HCT116 (cell line): Measurements from ENCODE around the gene FOXF1. TPM values are rescaled to one million over a fixed set of nuclear protein-coding genes. Genes with fewer than 3 reads are reported as not detected.

ENCODE experiments used
- ATAC-seq: fragments of 200-7000 bp; cut with Tn5 transposase; 2 replicates; pipeline ENCODE4 v1.9.1; 2020; ENCODE audit warnings: mild to moderate bottlenecking, moderate library complexity
- BruUV-seq: library from RNA; stranded (reverse); fragments of 400-500 nt; replicated peaks from 2 replicates; lab custom pipeline; 2021; lab: Mats Ljungman, UMichigan
- CTCF ChIA-PET: fragments of 300-600 bp; sonication (Branson Sonifier 250); formaldehyde crosslinking; loops from one replicate; lab custom pipeline; 2021; ENCODE audit warnings: antibody characterized with exemption; lab: Charles Lee
- POLR2A ChIA-PET: fragments of 300-600, 350-600 bp; sonication (Branson Sonifier 250); formaldehyde crosslinking; loops from one replicate; lab custom pipeline; 2021; ENCODE audit warnings: antibody characterized with exemption; lab: Charles Lee
- RAD21 ChIA-PET, 2 experiments: fragments of 300-600 bp; sonication (Branson Sonifier 250); formaldehyde crosslinking; loops; one replicate each; lab custom pipeline; 2023; ENCODE audit warnings: low total read pairs in 2 of 2; ENCODE audit not compliant: uncharacterized antibody in 2 of 2, unreplicated experiment in 2 of 2, low non-redundant PET in 1 of 2; lab: Charles Lee
- DNase-seq: peaks from one replicate; pipeline ENCODE4 v3.0.0-alpha.2; 2010; ENCODE audit warnings: low read depth, low spot score
- H2AFZ ChIP-seq: fragments of 200-600 bp; shearing (Covaris generic), sonication (generic); 2 replicates; pipeline ENCODE4 v1.6.1; 2017; ENCODE audit warnings: low read depth, mixed run types, mixed read lengths, antibody characterized with exemption, low read length; ENCODE audit not compliant: poor library complexity, severe bottlenecking
- H3K27ac ChIP-seq: 2 replicates; pipeline ENCODE4 v1.5.1; 2012; ENCODE audit warnings: low read depth, low read length
- H3K27me3 ChIP-seq: fragments of 200-600 bp; sonication (generic); 2 replicates; pipeline ENCODE4 v1.6.1; 2016; ENCODE audit warnings: mixed run types, low read length, mixed read lengths; ENCODE audit not compliant: insufficient read depth
- H3K36me3 ChIP-seq, 2 experiments: fragments of 200-500 bp in 1 of 2; fragments of 200-600 bp in 1 of 2; sonication (Bioruptor generic) in 1 of 2; sonication (generic) in 1 of 2; 2 replicates each; pipeline versions ENCODE4 v1.5.1 to v1.6.1; 2014 to 2016; ENCODE audit warnings: low read length in 2 of 2, inconsistent platforms in 1 of 2, mixed read lengths in 1 of 2, mixed run types in 1 of 2; ENCODE audit not compliant: insufficient read depth in 2 of 2, control insufficient read depth in 1 of 2
- H3K4me1 ChIP-seq, 2 experiments: fragments of 200-600 bp in 1 of 2; sonication (generic) in 1 of 2; 2 replicates each; pipeline versions ENCODE4 v1.5.1 to v1.6.1; 2012 to 2017; ENCODE audit warnings: low read length in 2 of 2, inconsistent platforms in 1 of 2, mild to moderate bottlenecking in 1 of 2, mixed read lengths in 1 of 2, mixed run types in 1 of 2, moderate library complexity in 1 of 2; ENCODE audit not compliant: insufficient read depth in 2 of 2, control insufficient read depth in 1 of 2
- H3K4me2 ChIP-seq: fragments of 200-600 bp; sonication (generic); 2 replicates; pipeline ENCODE4 v1.6.1; 2017; ENCODE audit warnings: mixed run types, low read length, mixed read lengths
- H3K4me3 ChIP-seq, 2 experiments: fragments of 200-600 bp in 1 of 2; sonication (generic) in 1 of 2; replicated peaks in 1 of 2; 2 replicates each; pipeline ENCODE4 v1.5.1; 2011 to 2016; ENCODE audit warnings: low read length in 2 of 2, control low read depth in 1 of 2, low read depth in 1 of 2, mild to moderate bottlenecking in 1 of 2, mixed read lengths in 1 of 2, mixed run types in 1 of 2
- H3K79me2 ChIP-seq: fragments of 200-600 bp; sonication (generic); 2 replicates; pipeline ENCODE4 v1.6.1; 2017; ENCODE audit warnings: mild to moderate bottlenecking, mixed run types, low read length, moderate library complexity, mixed read lengths; ENCODE audit not compliant: insufficient read depth
- H3K9ac ChIP-seq: fragments of 200-600 bp; sonication (generic); 2 replicates; pipeline ENCODE4 v1.6.1; 2016; ENCODE audit warnings: low read length, mixed read lengths
- H3K9me2 ChIP-seq: fragments of 200-600 bp; sonication (generic), shearing (Covaris generic); 2 replicates; pipeline ENCODE4 v1.6.1; 2017; ENCODE audit warnings: mixed run types, mild to moderate bottlenecking, moderate library complexity; ENCODE audit not compliant: insufficient read depth
- H3K9me3 ChIP-seq, 2 experiments: fragments of 200-500 bp in 1 of 2; fragments of 200-600 bp in 1 of 2; sonication (Bioruptor generic) in 1 of 2; sonication (generic) in 1 of 2; 2 replicates each; pipeline ENCODE4 v1.6.1; 2014 to 2017; ENCODE audit warnings: low read length in 2 of 2, mixed read lengths in 2 of 2, inconsistent platforms in 1 of 2, low read depth in 1 of 2, mild to moderate bottlenecking in 1 of 2, mixed run types in 1 of 2, moderate library complexity in 1 of 2; ENCODE audit not compliant: control insufficient read depth in 1 of 2, insufficient read depth in 1 of 2
- H4K20me1 ChIP-seq: fragments of 200-600 bp; sonication (generic), shearing (Covaris generic); 2 replicates; pipeline ENCODE4 v1.6.1; 2017; ENCODE audit warnings: mixed run types, mild to moderate bottlenecking, moderate library complexity; ENCODE audit not compliant: insufficient read depth
- CBX3 ChIP-seq: IDR thresholded peaks from 2 replicates; pipeline ENCODE4 v1.6.1; 2012; ENCODE audit warnings: low read depth
- CEBPB ChIP-seq: IDR thresholded peaks from 2 replicates; pipeline ENCODE4 v1.6.1; 2012; ENCODE audit warnings: low read depth
- EZH2 ChIP-seq: fragments of 200-600 bp; sonication (generic); IDR thresholded peaks from 2 replicates; pipeline ENCODE4 v1.6.1; 2017; ENCODE audit warnings: antibody characterized with exemption, mixed run types
- EZH2phosphoT487 ChIP-seq: fragments of 200-600 bp; IDR thresholded peaks from 2 replicates; pipeline ENCODE4 v1.6.1; 2018; ENCODE audit warnings: antibody characterized with exemption, borderline replicate concordance
- FOSL1 ChIP-seq: IDR thresholded peaks from 2 replicates; pipeline ENCODE4 v1.6.1; 2012; ENCODE audit warnings: low read depth
- JUND ChIP-seq: IDR thresholded peaks from 2 replicates; pipeline ENCODE4 v1.6.1; 2012
- SIN3A ChIP-seq: IDR thresholded peaks from 2 replicates; pipeline ENCODE4 v1.6.1; 2012; ENCODE audit warnings: low read depth
- SP1 ChIP-seq: IDR thresholded peaks from 2 replicates; pipeline ENCODE4 v1.6.1; 2012; ENCODE audit warnings: low read depth
- SRF ChIP-seq: IDR thresholded peaks from 2 replicates; pipeline ENCODE4 v1.6.1; 2012; ENCODE audit warnings: low read depth
- TCF7L2 ChIP-seq: IDR thresholded peaks from 2 replicates; pipeline ENCODE4 v1.7.0; 2011; ENCODE audit warnings: borderline replicate concordance, inconsistent platforms; ENCODE audit not compliant: insufficient read depth, insufficient read length; ENCODE audit errors: extremely low read depth
- ZFX ChIP-seq: fragments of 450-650 bp; IDR thresholded peaks from 2 replicates; pipeline ENCODE4 v1.6.1; 2017
- intact Hi-C: fragments of 100-400 bp; cut with micrococcal nuclease; formaldehyde crosslinking; loops from 2 replicates; pipeline ENCODE4 v1.10.0; 2022
- total RNA-seq: library from RNA; stranded (reverse); gene quantifications from one replicate; pipeline ENCODE4 v1.2.1, GENCODE V29; 2021; ENCODE audit not compliant: unreplicated experiment
- TF ChIP-seq, protein P1 (sequence below): IDR thresholded peaks from 2 replicates; pipeline ENCODE4 v1.6.1; 2012
- TF ChIP-seq, protein P2 (sequence below): IDR thresholded peaks from 2 replicates; pipeline ENCODE4 v1.6.1; 2011; ENCODE audit warnings: mild to moderate bottlenecking, low read length, moderate library complexity; ENCODE audit not compliant: insufficient replicate concordance; ENCODE audit errors: extremely low read depth
- TF ChIP-seq, protein P3 (sequence below): IDR thresholded peaks from 2 replicates; pipeline ENCODE4 v1.6.1; 2012; ENCODE audit warnings: low read depth
- TF ChIP-seq, protein P4 (sequence below), 3 experiments: fragments of 200-600 bp in 1 of 3; sonication (generic) in 1 of 3; IDR thresholded peaks in 2 of 3; conservative IDR thresholded peaks in 1 of 3; 2 replicates each; pipeline ENCODE4 v1.5.1; 2012 to 2017; ENCODE audit warnings: low read depth in 2 of 3, low read length in 2 of 3, antibody characterized with exemption in 1 of 3, borderline replicate concordance in 1 of 3, control low read depth in 1 of 3, mild to moderate bottlenecking in 1 of 3, mixed read lengths in 1 of 3, mixed run types in 1 of 3, moderate library complexity in 1 of 3; ENCODE audit not compliant: insufficient read depth in 1 of 3

The FOXF1 gene
- total RNA-seq, 1 experiment from 2014 or later, result 2.4 TPM

DNA sequence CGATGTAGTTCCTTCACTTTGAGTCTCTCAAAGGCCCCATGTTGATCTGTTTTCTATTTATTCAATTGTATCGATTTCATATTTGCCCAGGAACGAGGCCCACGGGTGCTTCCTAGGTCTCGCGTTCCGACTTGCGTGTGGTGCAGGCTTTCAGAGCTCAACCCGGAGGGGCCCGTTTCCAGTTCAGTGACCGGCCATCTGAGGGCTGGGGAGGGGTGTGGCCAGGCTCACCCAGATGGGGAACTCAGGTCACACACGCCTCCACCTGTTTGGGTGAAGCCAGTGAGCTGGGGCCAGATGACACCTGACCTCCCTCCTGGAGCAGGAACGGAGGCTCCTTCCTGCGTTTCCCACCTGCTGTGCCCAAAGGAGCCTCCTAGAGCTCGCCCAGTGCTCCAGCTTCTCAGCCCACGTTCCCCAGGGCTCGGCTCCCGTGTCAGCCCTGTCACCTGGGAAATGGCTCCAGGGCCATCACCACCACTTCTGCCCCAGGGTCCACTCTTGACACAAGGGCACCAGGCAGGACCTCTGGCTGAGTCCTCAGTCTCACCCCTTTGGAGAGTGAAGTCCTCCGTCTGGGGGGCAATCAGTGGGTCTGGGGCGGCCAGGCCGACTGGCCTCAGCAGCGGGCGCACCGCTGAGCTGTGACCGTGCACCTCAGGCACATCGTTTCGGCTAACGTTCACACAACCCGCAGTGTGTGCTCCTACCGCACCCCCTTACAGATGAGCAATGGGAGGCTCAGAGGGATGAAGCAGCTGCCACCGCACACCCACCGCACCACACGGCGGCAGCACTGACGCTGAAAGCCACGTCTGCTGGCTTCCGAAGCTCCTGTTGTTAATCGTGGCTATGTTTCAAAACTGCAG is 18.0 kb downstream of the FOXF1 start:
- intact Hi-C loops, result no loop called here
- H4K20me1 ChIP-seq, result no peaks in the 10 kb centered on the region
- no peaks in the 10 kb centered on the region for H3K9me2 ChIP-seq
- H2AFZ ChIP-seq, result no peak overlapping the region
- peak; percentile 38; the same call in 1 of the 2 replicates for ATAC-seq
- H3K9ac ChIP-seq, result no peak overlapping the region
- ChIA-PET POLR2A (no interaction called here), CTCF (no interaction called here), RAD21 (no interaction called here)
- no peaks in the 10 kb centered on the region for H3K36me3 ChIP-seq
- H3K4me2 ChIP-seq, result no peak overlapping the region
- BruUV-seq, result no TSS peak
- no peaks in the 10 kb centered on the region for H3K27me3 ChIP-seq
- no peak for TF ChIP-seq EZH2phosphoT487
- TF ChIP-seq, protein P1, sequence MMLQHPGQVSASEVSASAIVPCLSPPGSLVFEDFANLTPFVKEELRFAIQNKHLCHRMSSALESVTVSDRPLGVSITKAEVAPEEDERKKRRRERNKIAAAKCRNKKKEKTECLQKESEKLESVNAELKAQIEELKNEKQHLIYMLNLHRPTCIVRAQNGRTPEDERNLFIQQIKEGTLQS, result no peak
- no peak for TF ChIP-seq JUND
- no peak for TF ChIP-seq SIN3A
- no peak for TF ChIP-seq EZH2
- TF ChIP-seq, protein P2, sequence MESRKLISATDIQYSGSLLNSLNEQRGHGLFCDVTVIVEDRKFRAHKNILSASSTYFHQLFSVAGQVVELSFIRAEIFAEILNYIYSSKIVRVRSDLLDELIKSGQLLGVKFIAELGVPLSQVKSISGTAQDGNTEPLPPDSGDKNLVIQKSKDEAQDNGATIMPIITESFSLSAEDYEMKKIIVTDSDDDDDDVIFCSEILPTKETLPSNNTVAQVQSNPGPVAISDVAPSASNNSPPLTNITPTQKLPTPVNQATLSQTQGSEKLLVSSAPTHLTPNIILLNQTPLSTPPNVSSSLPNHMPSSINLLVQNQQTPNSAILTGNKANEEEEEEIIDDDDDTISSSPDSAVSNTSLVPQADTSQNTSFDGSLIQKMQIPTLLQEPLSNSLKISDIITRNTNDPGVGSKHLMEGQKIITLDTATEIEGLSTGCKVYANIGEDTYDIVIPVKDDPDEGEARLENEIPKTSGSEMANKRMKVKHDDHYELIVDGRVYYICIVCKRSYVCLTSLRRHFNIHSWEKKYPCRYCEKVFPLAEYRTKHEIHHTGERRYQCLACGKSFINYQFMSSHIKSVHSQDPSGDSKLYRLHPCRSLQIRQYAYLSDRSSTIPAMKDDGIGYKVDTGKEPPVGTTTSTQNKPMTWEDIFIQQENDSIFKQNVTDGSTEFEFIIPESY, result no peak
- TF ChIP-seq FOSL1, result no peak
- TF ChIP-seq TCF7L2, result no peak
- no peak for TF ChIP-seq ZFX
- TF ChIP-seq CBX3, result no peak
- no peak for TF ChIP-seq SRF
- TF ChIP-seq, protein P3, sequence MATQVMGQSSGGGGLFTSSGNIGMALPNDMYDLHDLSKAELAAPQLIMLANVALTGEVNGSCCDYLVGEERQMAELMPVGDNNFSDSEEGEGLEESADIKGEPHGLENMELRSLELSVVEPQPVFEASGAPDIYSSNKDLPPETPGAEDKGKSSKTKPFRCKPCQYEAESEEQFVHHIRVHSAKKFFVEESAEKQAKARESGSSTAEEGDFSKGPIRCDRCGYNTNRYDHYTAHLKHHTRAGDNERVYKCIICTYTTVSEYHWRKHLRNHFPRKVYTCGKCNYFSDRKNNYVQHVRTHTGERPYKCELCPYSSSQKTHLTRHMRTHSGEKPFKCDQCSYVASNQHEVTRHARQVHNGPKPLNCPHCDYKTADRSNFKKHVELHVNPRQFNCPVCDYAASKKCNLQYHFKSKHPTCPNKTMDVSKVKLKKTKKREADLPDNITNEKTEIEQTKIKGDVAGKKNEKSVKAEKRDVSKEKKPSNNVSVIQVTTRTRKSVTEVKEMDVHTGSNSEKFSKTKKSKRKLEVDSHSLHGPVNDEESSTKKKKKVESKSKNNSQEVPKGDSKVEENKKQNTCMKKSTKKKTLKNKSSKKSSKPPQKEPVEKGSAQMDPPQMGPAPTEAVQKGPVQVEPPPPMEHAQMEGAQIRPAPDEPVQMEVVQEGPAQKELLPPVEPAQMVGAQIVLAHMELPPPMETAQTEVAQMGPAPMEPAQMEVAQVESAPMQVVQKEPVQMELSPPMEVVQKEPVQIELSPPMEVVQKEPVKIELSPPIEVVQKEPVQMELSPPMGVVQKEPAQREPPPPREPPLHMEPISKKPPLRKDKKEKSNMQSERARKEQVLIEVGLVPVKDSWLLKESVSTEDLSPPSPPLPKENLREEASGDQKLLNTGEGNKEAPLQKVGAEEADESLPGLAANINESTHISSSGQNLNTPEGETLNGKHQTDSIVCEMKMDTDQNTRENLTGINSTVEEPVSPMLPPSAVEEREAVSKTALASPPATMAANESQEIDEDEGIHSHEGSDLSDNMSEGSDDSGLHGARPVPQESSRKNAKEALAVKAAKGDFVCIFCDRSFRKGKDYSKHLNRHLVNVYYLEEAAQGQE, result no peak
- TF ChIP-seq, protein P4, sequence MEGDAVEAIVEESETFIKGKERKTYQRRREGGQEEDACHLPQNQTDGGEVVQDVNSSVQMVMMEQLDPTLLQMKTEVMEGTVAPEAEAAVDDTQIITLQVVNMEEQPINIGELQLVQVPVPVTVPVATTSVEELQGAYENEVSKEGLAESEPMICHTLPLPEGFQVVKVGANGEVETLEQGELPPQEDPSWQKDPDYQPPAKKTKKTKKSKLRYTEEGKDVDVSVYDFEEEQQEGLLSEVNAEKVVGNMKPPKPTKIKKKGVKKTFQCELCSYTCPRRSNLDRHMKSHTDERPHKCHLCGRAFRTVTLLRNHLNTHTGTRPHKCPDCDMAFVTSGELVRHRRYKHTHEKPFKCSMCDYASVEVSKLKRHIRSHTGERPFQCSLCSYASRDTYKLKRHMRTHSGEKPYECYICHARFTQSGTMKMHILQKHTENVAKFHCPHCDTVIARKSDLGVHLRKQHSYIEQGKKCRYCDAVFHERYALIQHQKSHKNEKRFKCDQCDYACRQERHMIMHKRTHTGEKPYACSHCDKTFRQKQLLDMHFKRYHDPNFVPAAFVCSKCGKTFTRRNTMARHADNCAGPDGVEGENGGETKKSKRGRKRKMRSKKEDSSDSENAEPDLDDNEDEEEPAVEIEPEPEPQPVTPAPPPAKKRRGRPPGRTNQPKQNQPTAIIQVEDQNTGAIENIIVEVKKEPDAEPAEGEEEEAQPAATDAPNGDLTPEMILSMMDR (IDR thresholded peaks at IDR 0.05 in 2 of 3, conservative IDR thresholded peaks at IDR 0.05 in 1 of 3; ENCODE audit: borderline replicate concordance in 1 of 3, insufficient read depth in 1 of 3, low read depth in 2 of 3, low read length in 2 of 3), result no peak; a peak in 1 of 6 replicates
- TF ChIP-seq CEBPB, result no peak
- no peak for TF ChIP-seq SP1
- DNase-seq, result no peak
- no peaks in the 10 kb centered on the region for H3K79me2 ChIP-seq
- H3K4me3 ChIP-seq, result no peak overlapping the region
- H3K4me1 ChIP-seq, result peaks cover 0 to 10% of the 10 kb centered on the region in 2 experiments; a peak in 1 of 4 replicates
- no peaks in the 10 kb centered on the region for H3K9me3 ChIP-seq
- no peak overlapping the region for H3K27ac ChIP-seq
